ENCODE measurements around the gene ANKS1B.

ANKS1B gene

GRCh38 chr12:98901189-98901588 lies 1083.5 kb downstream of the ANKS1B start:
- no peak for DNase-seq

- DNase-seq, result no peak
Observed at GRCh38 chr12:98896938-98897337, 1087.8 kb downstream of the ANKS1B start.

GRCh38 chr12:98895086-98895651 lies 1089.6 kb downstream of the ANKS1B start:
- DNase-seq, result no peak

GRCh38 chr12:98894412-98895085 lies 1090.2 kb downstream of the ANKS1B start:
- no peak for DNase-seq

GRCh38 chr12:98893675-98894411 lies 1090.9 kb downstream of the ANKS1B start:
- DNase-seq, result no peak

GRCh38 chr12:98893126-98893674 lies 1091.5 kb downstream of the ANKS1B start:
- DNase-seq, result no peak

GRCh38 chr12:98885778-98886177 lies 1099.0 kb downstream of the ANKS1B start:
- DNase-seq, result no peak

GRCh38 chr12:98883231-98883630 lies 1101.5 kb downstream of the ANKS1B start:
- no peak for DNase-seq

- no peak for DNase-seq
Observed at GRCh38 chr12:98882526-98882925, 1102.2 kb downstream of the ANKS1B start.

- no peak for DNase-seq
Observed at GRCh38 chr12:98873776-98874175, 1111.0 kb downstream of the ANKS1B start.

- no peak for DNase-seq
Observed at GRCh38 chr12:98870504-98870903, 1114.2 kb downstream of the ANKS1B start.

- no peak for DNase-seq
Observed at GRCh38 chr12:98869886-98870503, 1114.7 kb downstream of the ANKS1B start.

GRCh38 chr12:98868538-98868937 lies 1116.2 kb downstream of the ANKS1B start:
- no peak for DNase-seq

GRCh38 chr12:98868076-98868475 lies 1116.7 kb downstream of the ANKS1B start:
- no peak for DNase-seq

- no peak for DNase-seq
Observed at GRCh38 chr12:98864363-98864762, 1120.4 kb downstream of the ANKS1B start.

- no peak for DNase-seq
Observed at GRCh38 chr12:98863167-98863566, 1121.6 kb downstream of the ANKS1B start.

- DNase-seq, result no peak
Observed at GRCh38 chr12:98861251-98861650, 1123.5 kb downstream of the ANKS1B start.

- no peak for DNase-seq
Observed at GRCh38 chr12:98856897-98857540, 1127.7 kb downstream of the ANKS1B start.

GRCh38 chr12:98852181-98852580 lies 1132.6 kb downstream of the ANKS1B start:
- DNase-seq, result no peak

GRCh38 chr12:98847242-98847641 lies 1137.5 kb downstream of the ANKS1B start:
- no peak for DNase-seq

GRCh38 chr12:98845957-98846356 lies 1138.8 kb downstream of the ANKS1B start:
- no peak for DNase-seq

- no peak for DNase-seq
Observed at GRCh38 chr12:98840325-98840724, 1144.4 kb downstream of the ANKS1B start.

GRCh38 chr12:98838231-98838647 lies 1146.5 kb downstream of the ANKS1B start:
- DNase-seq, result no peak
